CD4-positive, alpha-beta T cell treated with Interleukin-6 for 4 hours (primary cell): Measurements from ENCODE around the gene OR51B6.
"Not testable (repeated sequence)": the region's sequence is repeated elsewhere in the genome, so short reads cannot be mapped to it uniquely, and the experiment has no call there.

ENCODE experiments used
- DNase-seq: peaks from one replicate; pipeline ENCODE4 v3.0.0-alpha.2; 2020; ENCODE audit warnings: mixed read lengths

The OR51B6 gene, protein sequence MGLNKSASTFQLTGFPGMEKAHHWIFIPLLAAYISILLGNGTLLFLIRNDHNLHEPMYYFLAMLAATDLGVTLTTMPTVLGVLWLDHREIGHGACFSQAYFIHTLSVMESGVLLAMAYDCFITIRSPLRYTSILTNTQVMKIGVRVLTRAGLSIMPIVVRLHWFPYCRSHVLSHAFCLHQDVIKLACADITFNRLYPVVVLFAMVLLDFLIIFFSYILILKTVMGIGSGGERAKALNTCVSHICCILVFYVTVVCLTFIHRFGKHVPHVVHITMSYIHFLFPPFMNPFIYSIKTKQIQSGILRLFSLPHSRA

DNA sequence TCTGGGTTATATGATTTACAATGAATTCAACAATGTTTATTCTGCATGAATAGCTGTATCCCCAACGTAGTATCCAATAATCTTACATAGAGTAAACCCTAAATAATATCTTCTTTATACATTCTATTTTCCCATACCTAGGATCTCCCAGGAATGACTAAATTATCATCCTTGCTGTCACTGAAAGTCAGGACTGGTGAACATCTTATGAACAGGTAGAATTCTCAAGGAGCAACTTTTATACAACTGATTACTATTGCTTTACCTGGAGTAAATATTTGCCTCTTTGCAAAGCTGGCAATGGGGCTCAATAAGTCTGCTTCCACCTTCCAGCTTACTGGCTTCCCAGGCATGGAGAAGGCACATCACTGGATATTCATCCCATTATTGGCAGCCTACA lies at the start of gene OR51B6:
TSS of gene OR51B6 (plus strand) at position 301 of the 400 bp plus-strand sequence. CDS start at position 301, 0 bp downstream.
- no peak for DNase-seq

DNA sequence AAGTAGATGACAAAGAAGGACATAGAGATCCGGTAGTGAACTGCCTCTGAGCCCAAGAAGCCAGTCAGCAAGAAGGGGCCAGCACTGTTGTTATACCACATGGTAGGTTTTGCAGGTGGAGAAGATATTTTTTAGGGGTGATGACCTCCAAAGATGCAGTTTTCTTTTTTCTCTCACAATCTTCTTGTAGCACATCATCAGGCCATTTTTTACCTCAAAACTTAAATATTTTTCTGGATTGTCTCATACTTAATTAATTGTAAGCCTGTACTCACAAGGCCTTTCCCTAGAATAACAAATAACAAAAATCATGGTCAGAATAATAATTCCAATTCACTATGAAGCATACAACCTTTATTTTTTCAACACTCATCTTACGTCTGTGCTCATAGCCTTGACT lies 49.5 kb upstream of the OR51B6 start, which contains the start of gene OR51B4:
TSS of gene OR51B4 (minus strand) at position 101 of the 400 bp plus-strand sequence. CDS start at position 101, 0 bp downstream.
- no peak for DNase-seq

DNA sequence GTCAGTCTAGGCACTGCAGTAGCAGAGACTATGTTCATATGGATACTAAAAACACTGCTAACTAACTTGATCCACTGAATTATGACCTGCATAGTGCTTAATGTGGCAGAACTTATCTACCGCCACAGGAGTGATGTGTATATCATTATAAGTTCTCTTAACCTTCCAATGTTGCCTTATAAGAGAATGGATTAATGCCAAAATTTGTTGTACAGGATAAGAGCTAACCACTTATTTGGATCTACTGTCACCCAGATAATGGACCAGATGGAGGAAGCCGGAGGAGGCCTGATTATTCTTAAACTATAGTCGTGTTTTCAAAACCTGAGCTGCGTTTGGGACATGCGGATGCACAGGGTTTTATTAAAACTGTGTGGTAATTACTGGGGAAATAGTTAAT lies 47.7 kb upstream of the OR51B6 start:
- no peak for DNase-seq

DNA sequence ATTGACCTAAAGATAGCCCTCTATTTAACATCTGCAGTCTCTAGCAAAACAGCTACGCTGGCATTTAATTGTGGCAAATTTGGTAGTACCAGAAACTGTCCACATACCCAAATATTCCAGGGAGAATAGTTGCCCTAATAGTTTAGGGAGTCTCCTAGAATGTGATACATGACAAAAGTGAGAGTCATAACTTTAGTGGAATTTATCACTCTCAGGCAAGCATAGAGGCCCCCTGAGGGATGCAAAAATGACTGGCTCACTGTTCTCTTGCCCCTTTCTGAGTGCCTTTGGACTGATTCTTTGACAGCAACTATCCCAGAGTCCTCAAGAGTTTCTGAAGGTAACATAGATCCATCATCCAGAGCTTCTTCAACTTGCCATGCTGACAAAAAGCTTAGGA lies 47.3 kb upstream of the OR51B6 start:
- no peak for DNase-seq

DNA sequence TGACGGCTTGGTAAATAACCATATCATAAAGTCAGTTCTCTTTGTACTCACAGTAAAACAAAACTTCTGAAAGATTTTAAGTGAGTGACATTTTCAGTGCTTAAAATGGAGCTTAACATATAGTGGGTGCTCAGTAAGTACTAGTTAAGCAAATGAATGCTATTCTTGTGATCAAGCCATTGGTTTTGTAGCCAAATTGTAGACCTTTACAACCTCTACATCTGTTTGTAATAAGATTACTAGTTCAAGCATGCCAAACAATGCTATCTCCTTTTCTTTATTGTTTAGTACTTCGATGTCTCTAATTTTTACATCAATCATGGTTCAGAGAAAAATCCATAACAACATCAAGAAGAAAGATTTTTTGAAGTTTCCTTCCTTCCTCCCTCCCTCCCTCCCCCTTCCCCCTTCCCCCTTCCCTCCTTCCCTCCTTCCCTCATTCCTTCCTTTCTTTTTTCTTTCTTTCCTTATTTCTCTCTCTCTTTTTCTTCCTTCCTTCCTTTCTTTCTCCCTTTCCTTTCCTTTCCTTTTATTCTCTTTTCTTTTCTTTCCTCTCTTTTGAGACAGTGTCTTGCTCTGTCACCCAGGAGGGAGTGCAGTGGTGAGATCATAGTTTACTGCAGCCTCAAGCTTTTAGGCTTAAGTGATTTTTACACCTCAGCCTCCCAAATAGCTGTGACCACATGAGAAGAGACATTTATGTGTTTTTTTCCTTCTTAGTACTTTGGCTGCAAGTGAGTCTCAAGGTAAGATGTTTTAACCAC lies 43.9 kb upstream of the OR51B6 start:
- DNase-seq, result no peak

DNA sequence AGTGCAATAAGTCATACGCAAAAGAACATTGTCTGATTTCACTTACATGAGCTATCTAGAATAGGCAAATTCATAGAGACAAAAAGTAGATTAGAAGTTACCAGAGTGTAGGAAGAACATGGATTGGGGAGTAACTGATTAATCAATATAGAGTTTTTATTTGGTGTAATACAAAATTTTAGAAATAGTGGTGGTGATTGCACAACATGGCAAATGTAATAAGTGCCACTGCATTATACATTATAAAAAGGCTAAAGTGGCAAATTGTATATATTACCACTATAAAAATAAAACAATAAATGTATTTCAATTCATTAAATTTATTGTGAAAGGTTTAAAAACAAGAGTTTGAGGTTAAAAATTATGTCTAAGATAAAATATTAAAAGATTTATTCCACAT lies 40.9 kb upstream of the OR51B6 start:
- DNase-seq, result no peak

DNA sequence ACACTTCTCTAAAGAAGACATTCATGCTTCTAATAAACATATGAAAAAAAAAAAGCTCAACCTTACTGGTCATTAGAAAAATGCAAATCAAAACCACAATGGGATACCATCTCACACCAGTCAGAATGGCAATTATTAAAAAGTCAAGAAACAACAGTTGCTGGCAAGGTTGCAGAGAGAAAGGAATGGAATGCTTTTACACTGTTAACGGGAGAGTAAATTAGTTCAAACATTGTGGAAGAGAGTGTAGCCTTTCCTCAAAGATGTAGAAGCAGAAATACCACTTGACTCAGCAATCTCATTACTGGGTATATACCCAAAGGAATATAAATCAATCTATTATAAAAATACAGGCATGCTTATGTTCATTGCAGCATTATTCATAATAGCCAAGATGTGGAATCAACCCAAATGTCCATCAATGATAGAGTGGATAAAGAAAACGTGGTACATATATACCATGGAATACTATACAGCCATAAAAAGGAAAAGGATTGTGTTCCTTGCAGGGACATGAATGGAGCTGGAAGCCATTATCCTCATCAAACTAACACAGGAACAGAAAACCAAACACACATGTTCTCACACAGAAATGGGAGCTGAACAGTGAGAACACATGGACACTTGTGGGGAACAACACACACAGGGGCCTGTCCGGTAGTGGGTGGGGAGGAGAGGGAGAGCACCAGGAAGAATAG lies 37.8 kb upstream of the OR51B6 start:
- DNase-seq, result not testable (repeated sequence)

DNA sequence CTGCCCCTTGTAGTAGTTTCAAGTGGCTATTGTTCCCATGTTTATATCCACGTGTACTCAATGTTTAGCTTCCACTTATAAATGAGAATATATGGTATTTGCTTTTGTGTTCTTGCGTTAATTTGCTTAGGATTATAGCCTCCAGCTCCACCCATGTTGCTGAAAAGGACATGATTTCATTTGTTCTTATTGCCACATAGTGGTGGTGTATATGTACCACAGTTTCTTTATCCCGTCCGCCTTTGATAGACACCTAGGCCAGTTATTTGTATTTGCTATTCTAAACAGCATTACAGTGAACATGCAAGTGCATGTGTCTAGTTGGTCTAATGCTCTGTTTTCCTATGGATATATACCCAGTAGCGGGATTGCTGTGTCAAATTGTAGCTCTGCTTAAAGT lies 34.0 kb upstream of the OR51B6 start:
- no peak for DNase-seq

DNA sequence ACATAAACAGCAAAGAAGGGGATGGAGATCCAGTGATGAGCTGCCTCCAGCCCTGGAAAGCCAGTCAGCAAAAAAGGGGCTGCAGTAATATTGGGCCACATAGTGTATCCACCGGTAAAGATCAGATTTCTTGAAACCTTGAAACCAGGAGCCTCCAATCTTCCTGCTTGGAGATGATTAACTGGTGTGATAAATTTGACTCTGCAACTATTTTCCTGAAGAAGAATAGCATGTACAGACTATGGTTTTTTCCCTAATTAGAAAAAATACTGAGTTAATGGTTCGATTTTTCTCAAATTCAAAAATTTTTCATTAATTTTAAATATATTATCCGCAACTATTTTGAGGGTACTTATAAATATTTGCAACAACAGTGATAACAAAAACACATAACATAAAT lies 27.1 kb upstream of the OR51B6 start, which contains the start of gene OR51B2:
TSS of gene OR51B2 (minus strand) at position 101 of the 400 bp plus-strand sequence. CDS start at position 101, 0 bp downstream.
- DNase-seq, result no peak

DNA sequence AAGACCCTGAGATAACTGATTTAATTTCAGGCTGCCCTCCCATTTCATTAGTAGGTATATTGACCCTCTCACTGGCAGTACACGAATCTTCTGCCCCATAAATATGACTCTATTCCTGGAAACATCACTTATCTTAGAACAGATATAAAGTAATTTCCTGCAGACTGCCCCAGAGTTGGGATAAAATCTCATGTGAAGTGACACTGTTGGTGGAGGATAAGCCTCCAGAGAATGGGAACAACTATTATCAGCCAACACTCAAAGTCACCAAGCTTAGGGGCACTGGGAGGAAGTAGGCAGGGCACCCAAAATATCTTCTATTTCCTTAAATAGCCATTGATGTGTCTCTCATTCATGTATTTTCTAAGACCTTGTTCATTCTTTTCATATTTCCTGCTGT lies 16.1 kb upstream of the OR51B6 start:
- no peak for DNase-seq

DNA sequence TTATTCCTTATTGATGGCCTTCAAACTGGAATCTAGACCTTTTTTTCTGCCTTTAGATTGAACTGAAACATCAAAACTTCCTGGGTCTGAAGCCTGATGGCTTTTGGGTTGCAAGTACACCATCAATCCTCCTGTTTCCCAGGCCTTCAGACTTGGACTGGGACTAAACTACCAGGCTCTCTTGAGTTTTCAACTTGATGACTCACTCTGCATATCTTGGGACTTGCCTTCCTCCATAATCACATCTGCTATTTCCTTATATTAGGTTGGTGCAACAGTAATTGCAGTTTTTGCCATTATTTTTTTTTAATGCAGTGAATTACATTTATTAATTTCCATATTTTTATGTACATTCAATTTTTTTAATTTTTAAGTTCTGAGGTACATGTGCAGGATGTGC lies 15.0 kb upstream of the OR51B6 start:
- DNase-seq, result no peak

DNA sequence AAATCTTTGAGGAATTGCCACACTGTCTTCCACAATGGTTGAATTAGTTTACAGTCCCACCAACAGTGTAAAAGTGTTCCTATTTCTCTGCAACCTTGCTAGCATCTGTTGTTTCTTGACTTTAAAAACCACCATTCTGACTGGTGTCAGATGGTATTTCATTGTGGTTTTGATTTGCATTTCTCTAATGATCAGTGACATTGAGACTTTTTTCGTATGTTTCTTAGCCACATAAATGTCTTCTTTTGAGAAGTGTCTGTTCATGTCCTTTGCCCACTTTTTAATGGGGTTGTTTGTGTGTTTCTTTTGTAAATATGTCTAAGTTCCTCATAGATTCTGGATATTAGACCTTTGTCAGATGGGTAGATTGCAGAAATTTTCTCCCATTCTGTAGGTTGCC lies 14.1 kb upstream of the OR51B6 start:
- DNase-seq, result not testable (repeated sequence)

DNA sequence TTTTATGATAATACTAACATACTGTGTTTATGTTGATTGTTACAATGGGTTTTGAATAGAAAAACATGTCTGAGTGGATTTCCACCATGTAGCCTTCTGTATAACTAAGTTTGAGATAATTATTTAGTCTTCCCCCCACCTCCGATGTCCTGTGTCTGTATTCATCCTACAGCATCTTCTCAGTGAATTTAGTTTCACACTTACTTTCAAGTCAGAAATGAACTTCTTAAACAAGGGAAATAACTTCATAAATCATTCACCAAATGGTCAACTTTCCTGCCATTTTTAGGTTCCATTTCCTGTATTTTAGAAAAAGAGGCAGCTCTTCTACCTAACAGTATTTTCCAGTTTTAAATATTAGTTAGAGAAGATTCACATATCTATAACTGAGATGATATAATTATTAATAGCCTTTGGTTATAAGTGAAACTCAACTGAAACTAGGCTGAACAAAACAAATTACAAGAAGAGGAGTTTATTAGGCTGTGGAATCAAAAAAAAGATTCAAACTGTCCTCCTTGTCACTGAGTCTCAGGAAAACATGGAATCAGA lies 11.5 kb upstream of the OR51B6 start:
- no peak for DNase-seq

DNA sequence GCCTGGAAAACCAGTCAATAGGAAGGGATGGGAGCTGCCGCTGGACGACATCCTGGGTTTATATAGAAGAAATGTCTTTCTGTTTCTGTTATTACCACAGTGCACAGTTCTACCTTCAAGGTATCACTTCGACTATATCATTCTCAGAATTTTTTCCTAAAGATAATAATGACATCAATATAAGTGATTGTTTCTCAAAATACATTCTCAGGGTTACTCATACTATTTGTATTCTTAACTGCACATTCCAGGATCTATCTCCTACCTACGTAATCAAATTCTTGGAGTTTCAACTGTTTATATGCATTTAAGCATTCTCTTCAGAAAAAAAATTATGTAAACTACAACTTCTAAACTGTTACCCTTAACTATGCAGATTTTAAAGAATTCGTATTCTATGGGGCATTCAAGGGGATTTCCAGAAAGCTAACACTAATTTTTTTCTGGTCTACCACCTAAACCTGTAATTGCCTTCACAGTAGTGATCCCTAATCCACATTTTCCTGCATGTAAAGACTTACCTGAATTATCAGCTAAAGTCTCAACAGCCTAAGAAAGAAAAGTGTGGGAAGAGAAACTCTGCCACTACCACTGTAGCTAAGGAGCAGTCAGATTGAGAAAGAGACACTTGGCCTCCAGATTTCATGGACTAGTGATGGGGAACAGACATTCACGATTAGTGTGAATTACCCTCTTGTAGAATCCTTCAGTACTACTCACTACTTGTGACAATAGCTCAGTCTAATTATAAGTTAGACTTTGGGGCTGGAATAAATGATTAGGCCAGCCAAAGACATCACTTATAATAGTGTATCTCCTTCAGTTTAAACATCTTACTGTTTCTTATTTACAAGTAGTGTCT lies 7.6 kb upstream of the OR51B6 start, which contains the start of gene OR51B5:
TSS of gene OR51B5 (minus strand) at position 51 of the 862 bp plus-strand sequence. CDS start at position 51, 0 bp downstream.
- DNase-seq, result no peak

DNA sequence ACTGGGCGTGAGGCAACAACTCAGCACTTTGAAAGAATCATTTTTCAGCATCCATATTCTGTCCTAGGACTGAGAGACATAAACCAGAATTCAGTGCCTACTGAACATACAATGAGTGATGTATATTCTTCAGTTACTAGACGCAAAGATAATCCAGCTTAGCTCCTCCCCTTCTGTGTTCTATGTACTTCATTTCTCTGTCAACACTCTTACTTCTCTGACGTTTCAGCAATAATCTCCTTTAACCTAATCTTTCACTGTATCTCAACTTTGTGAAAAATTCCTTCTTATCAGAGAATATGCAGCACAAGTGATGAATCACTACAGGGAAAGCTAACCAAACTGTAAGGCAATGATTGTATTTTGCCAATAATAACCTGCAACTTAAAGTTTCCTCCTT lies 5.5 kb upstream of the OR51B6 start:
- DNase-seq, result no peak

DNA sequence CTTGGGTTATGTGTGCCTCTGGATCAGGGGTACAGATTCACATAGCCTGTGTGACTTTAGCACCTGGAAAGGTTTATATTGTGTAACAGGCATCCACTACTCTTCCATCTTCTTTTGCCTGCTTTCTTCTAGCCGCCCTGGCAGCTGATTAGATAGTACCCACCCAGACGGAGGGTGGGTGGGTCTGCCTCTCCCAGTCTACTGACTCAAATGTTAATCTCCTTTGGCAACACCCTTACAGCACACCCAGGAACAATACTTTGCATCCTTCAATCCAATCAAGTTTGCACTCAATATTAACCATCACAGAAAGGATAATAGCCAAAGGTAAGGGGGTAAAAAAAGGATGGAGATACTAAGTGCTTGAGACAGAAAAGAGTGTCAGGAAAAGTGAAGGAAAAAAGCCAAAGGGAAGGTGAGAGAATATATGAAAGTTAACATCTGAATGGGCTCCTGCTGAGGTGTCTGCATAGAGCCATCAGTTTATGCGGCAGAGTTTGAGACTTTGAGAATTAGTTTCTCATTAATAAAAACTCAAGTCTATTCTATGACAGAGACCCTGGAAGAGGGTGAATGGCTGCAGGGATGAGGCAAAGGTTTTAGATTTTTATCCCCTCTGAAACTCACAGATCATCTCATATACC lies 2.6 kb upstream of the OR51B6 start:
- no peak for DNase-seq

DNA sequence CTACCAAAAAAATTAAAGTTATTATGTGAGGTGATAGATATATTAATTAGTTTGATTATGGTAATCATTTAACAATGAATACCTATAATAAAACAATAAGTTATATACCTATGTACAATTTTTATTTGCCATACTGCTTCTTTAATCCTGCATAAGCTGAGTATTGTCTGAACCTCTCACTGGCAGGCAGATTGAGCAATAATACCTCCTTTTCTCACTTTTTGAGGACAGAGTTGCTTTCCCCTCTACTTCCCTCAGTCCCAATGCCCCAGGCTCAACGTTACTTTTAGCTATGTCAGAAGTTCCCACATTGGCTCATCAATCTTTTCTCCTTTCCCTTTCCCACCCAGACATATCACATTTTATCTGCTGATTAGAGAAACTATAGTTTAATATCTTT lies 1.8 kb upstream of the OR51B6 start:
- DNase-seq, result no peak

DNA sequence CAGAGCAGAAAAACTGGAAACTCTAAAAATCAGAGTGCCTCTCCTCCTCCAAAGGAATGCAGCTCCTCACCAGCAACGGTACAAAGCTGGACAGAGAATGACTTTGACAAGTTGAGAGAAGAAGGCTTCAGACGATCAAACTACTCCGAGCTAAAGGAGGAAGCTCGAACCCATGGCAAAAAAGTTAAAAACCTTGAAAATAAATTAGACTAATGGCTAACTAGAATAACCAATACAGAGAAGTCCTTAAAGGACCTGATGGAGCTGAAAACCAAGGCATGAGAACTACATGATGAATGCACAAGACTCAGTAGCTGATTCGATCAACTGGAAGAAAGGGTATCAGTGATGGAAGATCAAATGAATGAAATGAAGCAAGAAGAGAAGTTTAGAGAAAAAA lies 4.7 kb downstream of the OR51B6 start:
- DNase-seq, result not testable (repeated sequence)

DNA sequence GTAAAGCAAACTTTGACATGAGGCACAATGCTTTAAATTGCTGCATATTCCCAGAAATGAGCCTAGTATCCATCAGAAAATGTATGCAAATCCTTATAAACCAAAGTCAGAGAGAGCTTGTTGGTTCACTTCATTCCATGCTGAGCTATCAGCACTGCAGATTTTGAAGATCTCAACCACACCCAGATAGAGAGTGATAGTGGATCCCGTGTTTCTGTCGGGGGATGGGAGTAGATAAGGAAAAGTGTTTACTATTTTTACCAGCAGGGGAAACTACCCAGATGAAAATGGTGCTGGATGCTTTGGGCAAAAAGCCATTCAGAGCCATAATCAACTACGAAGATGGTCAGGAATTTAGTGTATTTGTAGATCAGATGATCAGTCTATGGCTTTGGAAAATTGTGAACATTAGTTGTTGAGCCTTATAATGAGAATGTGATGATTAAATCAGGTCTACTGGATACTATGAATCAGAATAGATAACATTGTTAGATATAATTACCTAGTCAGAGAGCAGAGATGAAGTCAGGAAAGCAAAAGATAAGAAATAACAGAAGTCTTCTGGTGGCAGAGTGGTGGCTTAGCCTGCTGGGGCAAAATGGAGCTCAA lies 10.8 kb downstream of the OR51B6 start:
- no peak for DNase-seq

DNA sequence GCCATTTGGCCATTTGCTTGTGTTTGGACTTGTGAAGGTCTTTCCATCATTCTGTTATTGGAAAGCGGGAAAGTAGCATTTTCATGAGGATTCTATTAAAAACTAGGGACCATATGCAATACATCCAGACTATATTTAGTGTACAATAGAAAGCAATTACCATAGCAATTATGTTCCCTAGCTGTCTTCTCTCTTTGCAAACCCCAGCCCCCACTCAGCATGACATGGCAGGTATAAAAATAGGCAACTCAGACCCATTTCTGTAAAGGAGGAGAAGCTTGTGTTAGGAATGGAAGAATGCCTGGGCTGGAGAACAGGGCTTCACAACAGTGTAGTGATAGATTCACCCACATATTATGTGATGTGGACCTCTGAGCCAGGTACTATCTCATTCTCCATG lies 12.4 kb downstream of the OR51B6 start:
- DNase-seq, result no peak

DNA sequence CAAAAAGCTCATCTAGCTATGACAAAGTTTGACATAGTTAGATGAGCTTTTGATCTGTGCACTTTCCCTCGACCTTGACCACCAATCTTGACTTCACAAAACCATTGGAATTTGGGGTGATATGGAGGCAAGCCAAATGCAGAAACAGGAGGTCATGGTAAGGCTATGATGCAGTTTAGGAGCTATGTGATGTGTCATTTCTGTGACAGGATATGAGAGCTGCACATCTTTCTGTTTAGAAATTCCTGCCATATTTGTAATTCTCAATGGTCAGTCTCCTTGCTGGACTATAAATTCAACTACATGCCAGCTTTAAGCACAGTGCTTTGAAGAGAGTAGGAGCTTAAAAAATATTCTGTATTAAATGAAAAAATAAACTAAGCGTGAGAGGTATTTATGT lies 12.9 kb downstream of the OR51B6 start:
- DNase-seq, result no peak
